HG02678 (cell line): ENCODE measurements around the gene PAPPA.

ENCODE experiments used
- ATAC-seq: cut with Tn5 transposase; IDR thresholded peaks from one replicate; pipeline ENCODE4 v1.9.1; 2021; ENCODE audit warnings: mild to moderate bottlenecking, moderate library complexity; ENCODE audit not compliant: unreplicated experiment

PAPPA gene

DNA sequence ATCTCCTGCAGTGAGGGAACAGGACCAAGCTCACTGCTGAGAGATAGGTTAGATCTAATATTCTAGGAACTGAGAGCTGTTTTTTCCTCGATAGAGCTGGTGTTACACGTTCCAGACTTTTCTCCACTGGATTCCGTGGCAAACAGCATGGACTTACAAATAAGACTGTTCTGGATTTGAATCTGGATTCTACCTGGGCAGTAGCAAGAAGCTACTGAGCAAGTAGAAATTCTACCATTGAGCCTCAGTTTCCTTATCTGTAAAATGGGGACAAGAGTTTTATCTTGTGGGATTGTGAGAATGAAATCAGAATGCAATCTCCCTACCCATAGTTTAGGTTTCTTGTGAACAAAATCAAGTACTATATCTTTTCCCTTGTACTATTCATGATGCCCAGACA is 294.8 kb downstream of the PAPPA start:
- ATAC-seq: no peak

DNA sequence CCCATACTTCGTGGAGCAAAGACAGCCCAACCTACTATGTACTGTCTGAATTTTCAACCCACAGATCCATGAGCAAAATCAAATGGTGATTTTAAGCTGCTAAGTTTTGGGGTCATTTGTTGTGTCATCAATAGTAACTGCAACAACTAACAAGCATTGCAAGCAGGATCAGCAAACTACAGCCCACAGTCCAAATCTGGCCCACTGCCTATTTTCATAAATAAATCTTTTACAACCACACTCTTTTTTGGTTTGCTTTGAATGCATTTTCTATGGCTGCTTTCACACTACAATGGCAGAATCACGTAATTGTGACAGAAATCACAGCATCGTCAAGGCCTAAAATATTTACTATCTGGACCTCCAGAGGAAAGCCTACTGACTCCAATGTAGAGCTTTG is 296.4 kb downstream of the PAPPA start:
- ATAC-seq: no peak

DNA sequence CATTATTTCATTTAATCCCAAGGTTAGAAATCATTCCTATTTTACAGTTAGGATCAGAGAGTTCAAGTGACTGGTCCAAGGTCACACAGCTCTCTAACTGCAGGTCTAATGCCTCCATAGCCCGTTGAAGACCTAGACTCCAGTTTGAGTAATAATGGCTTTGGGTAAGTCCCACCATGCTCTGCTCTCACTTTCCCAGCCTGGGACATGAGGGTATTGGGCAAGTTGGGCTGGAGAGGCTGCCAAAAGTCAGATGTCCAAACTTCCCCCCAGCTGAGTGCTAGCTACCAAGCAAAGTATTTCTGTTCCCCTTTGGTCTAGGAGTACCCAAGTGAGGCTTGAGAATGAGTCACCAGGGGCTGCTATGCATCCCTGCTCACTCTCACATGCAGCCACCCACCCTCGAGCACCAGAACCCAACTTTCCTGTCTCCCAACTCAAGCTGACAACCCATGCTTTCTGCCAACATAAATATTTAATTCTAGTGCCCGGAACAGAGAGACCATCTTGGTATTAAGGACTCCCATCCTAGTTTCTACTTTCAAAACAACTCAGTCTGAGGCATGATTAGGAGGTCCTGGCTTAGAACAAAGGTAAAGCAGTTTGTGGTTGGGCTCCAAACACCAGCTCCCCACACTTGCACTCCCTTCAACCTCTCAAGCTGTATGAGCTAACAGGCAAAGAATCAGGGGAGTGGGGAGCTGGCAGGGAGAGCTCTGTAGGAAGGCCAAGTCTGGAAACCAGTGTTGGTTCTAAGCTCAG is 297.0 kb downstream of the PAPPA start:
- ATAC-seq: peak; percentile 80

- ATAC-seq: no peak
Measured at GRCh38 chr9:116451500-116452115, 298.0 kb downstream of the PAPPA start.
